ENCODE data around the gene ADRM1.

ADRM1 gene

GRCh38 chr20:62332989-62333819 lies 30.4 kb downstream of the ADRM1 start:
- Histone ChIP-seq H3K36me3 (ENCODE audit: insufficient read depth, low read length) (no peaks in the 10 kb centered on the region), H3K79me2 (ENCODE audit: insufficient read depth, low read length) (no peaks in the 10 kb centered on the region), H3K4me1 (ENCODE audit: insufficient read depth, low read length, severe bottlenecking) (peaks cover 25% of the 10 kb centered on the region), H3K9me3 (ENCODE audit: low read length) (no peaks in the 10 kb centered on the region), H3K9me2 (ENCODE audit: low read depth, low read length) (no peaks in the 10 kb centered on the region), H3K9ac (ENCODE audit: low read length) (no peak overlapping the region), H3K4me2 (ENCODE audit: low read length) (no peak overlapping the region), H3K27me3 (ENCODE audit: insufficient read depth, low read length) (no peaks in the 10 kb centered on the region), H2AFZ (ENCODE audit: low read length) (no peak overlapping the region), H3K27ac (ENCODE audit: low read depth, low read length, poor library complexity, severe bottlenecking) (no peak overlapping the region), H4K20me1 (ENCODE audit: insufficient read depth, low read length) (no peaks in the 10 kb centered on the region), H3F3A (ENCODE audit: insufficient read depth, low read length) (no peaks in the 10 kb centered on the region), H3K4me3 (ENCODE audit: low read depth, low read length, poor library complexity, severe bottlenecking) (no peak overlapping the region)
- no peak for TF ChIP-seq EZH2 (IDR thresholded peaks at IDR 0.05; ENCODE audit: borderline replicate concordance, low read length)
- TF ChIP-seq CTCF (IDR thresholded peaks at IDR 0.05; ENCODE audit: low read length): no peak

- H2AFZ ChIP-seq (ENCODE audit: low read length): no peak overlapping the region
- no peaks in the 10 kb centered on the region for H3K27me3 ChIP-seq (ENCODE audit: insufficient read depth, low read length)
- H3K4me2 ChIP-seq (ENCODE audit: low read length): no peak overlapping the region
- H3K27ac ChIP-seq (ENCODE audit: low read depth, low read length, poor library complexity, severe bottlenecking): no peak overlapping the region
- no peak overlapping the region for H3K4me3 ChIP-seq (ENCODE audit: low read depth, low read length, poor library complexity, severe bottlenecking)
- H4K20me1 ChIP-seq (ENCODE audit: insufficient read depth, low read length): no peaks in the 10 kb centered on the region
- H3F3A ChIP-seq (ENCODE audit: insufficient read depth, low read length): no peaks in the 10 kb centered on the region; the same call in 1 of the 2 replicates
- TF ChIP-seq CTCF (IDR thresholded peaks at IDR 0.05; ENCODE audit: low read length) (no peak), EZH2 (IDR thresholded peaks at IDR 0.05; ENCODE audit: borderline replicate concordance, low read length) (no peak)
- no peak overlapping the region for H3K9ac ChIP-seq (ENCODE audit: low read length)
- H3K79me2 ChIP-seq (ENCODE audit: insufficient read depth, low read length): no peaks in the 10 kb centered on the region
- H3K36me3 ChIP-seq (ENCODE audit: insufficient read depth, low read length): no peaks in the 10 kb centered on the region
- no peaks in the 10 kb centered on the region for H3K9me2 ChIP-seq (ENCODE audit: low read depth, low read length)
- H3K9me3 ChIP-seq (ENCODE audit: low read length): no peaks in the 10 kb centered on the region
- H3K4me1 ChIP-seq (ENCODE audit: insufficient read depth, low read length, severe bottlenecking): peaks cover 33% of the 10 kb centered on the region
Observed at GRCh38 chr20:62333820-62334595, 31.2 kb downstream of the ADRM1 start.

GRCh38 chr20:62334881-62335280 lies 32.1 kb downstream of the ADRM1 start:
- H3K27me3 ChIP-seq (ENCODE audit: insufficient read depth, low read length): no peaks in the 10 kb centered on the region
- no peaks in the 10 kb centered on the region for H3K9me3 ChIP-seq (ENCODE audit: low read length)
- H4K20me1 ChIP-seq (ENCODE audit: insufficient read depth, low read length): no peaks in the 10 kb centered on the region
- TF ChIP-seq EZH2 (IDR thresholded peaks at IDR 0.05; ENCODE audit: borderline replicate concordance, low read length): no peak
- no peak for TF ChIP-seq CTCF (IDR thresholded peaks at IDR 0.05; ENCODE audit: low read length)
- no peak overlapping the region for H3K4me2 ChIP-seq (ENCODE audit: low read length)
- no peak overlapping the region for H2AFZ ChIP-seq (ENCODE audit: low read length)
- no peaks in the 10 kb centered on the region for H3K79me2 ChIP-seq (ENCODE audit: insufficient read depth, low read length)
- no peaks in the 10 kb centered on the region for H3K36me3 ChIP-seq (ENCODE audit: insufficient read depth, low read length)
- no peaks in the 10 kb centered on the region for H3K9me2 ChIP-seq (ENCODE audit: low read depth, low read length)
- no peak overlapping the region for H3K9ac ChIP-seq (ENCODE audit: low read length)
- H3K4me3 ChIP-seq (ENCODE audit: low read depth, low read length, poor library complexity, severe bottlenecking): no peak overlapping the region
- peaks cover 41% of the 10 kb centered on the region for H3K4me1 ChIP-seq (ENCODE audit: insufficient read depth, low read length, severe bottlenecking)
- no peak overlapping the region for H3K27ac ChIP-seq (ENCODE audit: low read depth, low read length, poor library complexity, severe bottlenecking)
- H3F3A ChIP-seq (ENCODE audit: insufficient read depth, low read length): peaks cover 5% of the 10 kb centered on the region
